HG02870 (cell line): Measurements from ENCODE around the gene MKRN2OS.

Experiments
- ATAC-seq: cut with Tn5 transposase; IDR thresholded peaks from one replicate; pipeline ENCODE4 v1.9.1; 2021; ENCODE audit warnings: mild to moderate bottlenecking, moderate library complexity; ENCODE audit not compliant: unreplicated experiment

The MKRN2OS gene

GRCh38 chr3:12516873-12517272 is 28.4 kb downstream of the MKRN2OS start:
- ATAC-seq, result no peak

DNA sequence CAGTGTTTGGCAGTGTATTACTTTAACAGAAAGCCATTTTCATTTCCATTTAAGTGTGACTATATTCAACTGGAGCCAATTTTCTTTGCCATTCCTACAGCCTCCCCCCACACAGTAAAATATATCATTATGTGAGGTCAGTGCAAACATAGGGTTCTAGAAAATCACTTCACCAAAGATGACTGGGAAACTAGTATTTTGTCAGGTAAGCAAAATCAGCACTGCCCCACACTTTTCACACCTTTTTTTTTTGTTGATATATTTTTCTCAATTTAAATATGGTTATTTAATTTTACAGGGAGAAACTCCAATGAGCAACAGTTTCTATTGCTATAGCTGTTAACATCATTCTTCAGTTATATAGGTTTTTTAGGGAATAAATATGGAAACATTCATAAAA is 29.7 kb downstream of the MKRN2OS start:
- ATAC-seq, result no peak

- ATAC-seq, result no peak
These were observed 31.4 kb downstream of the MKRN2OS start for GRCh38 chr3:12513694-12514446.

DNA sequence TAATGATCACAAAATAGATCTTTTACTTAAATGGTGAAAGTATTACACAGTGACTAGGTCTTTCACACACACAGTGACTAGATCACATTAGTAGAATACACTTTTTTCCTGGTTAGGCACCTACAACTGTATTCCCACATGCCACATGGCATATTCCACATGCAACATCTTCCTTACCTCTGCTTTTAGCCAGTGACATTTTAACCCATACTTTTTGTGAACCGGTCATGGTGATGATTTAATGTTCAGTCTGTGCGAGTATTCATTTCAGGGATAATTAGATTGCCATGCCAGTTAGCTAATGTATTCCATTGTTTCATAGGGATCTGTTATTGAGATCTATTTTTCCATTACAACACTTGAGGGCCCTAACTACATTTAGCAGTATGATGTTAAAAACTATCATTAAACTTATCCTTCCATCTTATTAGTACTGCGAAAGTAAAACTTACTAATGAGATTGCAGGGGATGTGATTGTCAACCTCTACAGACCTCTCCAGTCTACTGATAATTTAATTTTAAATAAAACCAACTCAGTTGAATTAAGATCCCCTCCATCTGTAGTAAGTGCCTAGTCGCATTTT is 32.7 kb downstream of the MKRN2OS start:
- no peak for ATAC-seq

DNA sequence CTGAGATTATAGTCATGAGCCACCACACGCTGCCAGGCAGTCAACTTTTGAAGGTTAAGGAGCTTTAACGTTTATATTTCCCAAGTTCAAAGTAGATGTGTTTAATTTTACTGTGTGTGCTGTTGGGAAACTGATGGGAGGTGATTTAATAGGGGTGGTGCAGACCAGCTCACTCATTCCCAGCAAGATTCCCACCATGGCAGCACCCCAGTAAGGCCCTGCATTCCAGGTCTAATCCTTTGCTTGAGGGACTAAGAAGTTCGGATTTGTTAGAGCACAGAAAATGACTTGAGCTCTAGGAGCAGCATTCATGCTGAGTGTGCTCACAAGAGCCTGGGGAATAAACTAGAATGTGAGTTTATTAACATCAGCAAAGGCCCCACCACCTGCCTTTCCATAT is 35.8 kb downstream of the MKRN2OS start:
- ATAC-seq, result no peak

- ATAC-seq, result no peak
These were observed 37.0 kb downstream of the MKRN2OS start for GRCh38 chr3:12508291-12508700.

- no peak for ATAC-seq
These were observed 37.6 kb downstream of the MKRN2OS start for GRCh38 chr3:12507591-12508281.

DNA sequence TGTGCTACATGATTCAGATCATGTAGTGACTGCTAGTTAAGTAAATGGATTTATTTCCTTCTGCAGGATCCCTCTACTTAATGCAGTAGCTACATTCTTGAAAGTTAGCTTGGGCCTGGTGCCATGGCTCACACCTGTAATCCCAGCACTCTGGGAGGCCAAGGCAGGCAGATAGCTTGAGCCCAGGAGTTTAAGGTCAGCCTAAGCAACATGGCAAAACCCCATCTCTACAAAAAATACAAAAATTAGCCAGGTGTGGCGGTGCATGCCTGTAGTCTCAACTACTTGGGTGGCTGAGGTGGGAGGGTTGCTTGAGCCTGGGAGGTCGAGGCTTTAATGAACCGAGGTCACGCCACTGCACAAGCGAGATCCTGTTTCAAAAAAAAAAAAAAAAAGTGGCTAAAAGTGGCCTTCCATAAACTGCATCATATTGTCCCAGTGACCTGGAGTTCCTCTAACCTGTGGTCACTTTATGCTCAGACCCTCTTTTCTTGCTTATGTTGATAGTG is 39.0 kb downstream of the MKRN2OS start:
- ATAC-seq, result no peak

DNA sequence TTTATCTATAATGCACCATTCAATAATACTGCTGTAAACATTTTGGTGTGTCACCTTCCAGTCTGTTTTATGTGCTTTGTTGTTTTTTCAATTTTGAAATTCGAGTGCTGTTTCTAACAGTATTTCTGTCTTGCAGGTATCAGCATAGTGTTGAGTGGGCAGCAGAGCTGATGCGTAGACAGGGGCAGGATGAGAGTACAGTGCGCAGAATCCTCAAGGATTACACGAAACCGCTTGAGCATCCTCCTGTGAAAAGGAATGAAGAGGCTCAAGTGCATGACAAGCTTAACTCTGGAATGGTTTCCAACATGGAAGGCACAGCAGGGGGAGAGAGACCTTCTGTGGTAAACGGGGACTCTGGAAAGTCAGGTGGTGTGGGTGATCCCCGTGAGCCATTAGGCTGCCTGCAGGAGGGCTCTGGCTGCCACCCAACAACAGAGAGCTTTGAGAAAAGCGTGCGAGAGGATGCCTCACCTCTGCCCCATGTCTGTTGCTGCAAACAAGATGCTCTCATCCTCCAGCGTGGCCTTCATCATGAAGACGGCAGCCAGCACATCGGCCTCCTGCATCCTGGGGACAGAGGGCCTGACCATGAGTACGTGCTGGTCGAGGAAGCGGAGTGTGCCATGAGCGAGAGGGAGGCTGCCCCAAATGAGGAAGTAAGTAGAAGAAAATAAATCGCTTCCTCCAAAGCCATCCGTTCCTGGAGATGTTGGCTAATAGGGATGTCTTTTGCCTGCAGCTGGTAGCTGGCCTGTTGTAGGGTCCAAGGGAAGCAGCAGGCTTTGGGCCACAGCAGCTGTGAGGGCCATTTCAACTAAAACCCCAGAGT is 42.0 kb downstream of the MKRN2OS start:
- no peak for ATAC-seq

- ATAC-seq, result no peak
These were observed 43.8 kb downstream of the MKRN2OS start for GRCh38 chr3:12501360-12502020.

GRCh38 chr3:12499474-12499873 is 45.8 kb downstream of the MKRN2OS start:
- no peak for ATAC-seq

DNA sequence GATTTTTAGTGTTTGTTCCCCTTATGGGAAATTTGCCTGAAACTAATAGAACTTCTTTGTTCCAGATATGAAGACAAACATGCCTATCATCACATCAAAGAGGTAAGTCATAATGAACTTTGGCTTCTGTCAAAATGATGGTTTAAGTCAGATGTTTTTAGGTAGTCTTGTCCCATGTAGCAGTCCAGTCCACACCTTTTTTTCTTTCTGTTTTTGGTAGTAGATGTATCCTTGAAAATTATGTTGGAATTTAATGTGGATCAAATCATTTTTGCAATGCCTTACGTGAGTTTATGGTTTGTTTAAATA is 48.9 kb downstream of the MKRN2OS start:
- no peak for ATAC-seq

GRCh38 chr3:12495749-12496452 is 49.4 kb downstream of the MKRN2OS start:
- ATAC-seq, result no peak

DNA sequence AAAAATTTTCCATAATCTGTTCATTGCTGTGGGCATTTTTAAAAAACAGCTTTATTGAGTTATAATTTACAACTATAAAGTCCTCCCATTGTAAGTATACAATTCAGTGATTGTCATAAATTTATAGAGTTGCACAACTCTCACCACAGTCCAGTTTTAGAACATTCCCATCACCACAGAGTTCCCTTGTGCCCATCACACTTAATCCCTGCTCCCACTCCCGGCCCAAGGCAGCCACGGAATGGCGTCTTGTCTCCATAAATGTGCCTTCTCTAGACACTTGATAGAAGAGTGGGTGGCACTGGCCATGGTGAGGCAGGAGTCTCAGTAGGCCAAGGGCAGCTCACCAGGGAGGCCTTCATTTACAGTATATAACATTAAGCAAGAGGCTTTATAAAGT is 54.8 kb downstream of the MKRN2OS start:
- no peak for ATAC-seq

- no peak for ATAC-seq
These were observed 55.5 kb downstream of the MKRN2OS start for GRCh38 chr3:12489832-12490231.
